Right ventricle myocardium inferior (tissue), 1 donor: ENCODE measurements around the gene ZNF507. TPM values are rescaled to one million over a fixed set of nuclear protein-coding genes. Genes with fewer than 3 reads are reported as not detected.

Experiments used
- ATAC-seq: fragments of 200-7000 bp; cut with Tn5 transposase; one replicate; pipeline ENCODE4 v1.9.1; 2020; ENCODE audit warnings: mild to moderate bottlenecking, moderate library complexity
- DNase-seq: peaks from one replicate; pipeline ENCODE4 v3.0.0; 2021; ENCODE audit errors: missing footprints
- intact Hi-C: fragments of 100-400 bp; cut with DNase I; formaldehyde crosslinking; loops from one replicate; pipeline ENCODE4 v1.11.0; 2022
- long read RNA-seq: library from polyadenylated mRNA; unstranded; transcript quantifications from one replicate; pipeline ENCODE4 v2.0.0, GENCODE V29; 2021
- total RNA-seq: library from RNA; stranded (reverse); fragmentation: NEBNext Ultra II Directional; extraction: Animal tissue kit (Norgen Biotek cat#: 25700); gene quantifications from one replicate; pipeline ENCODE4 v1.2.1, GENCODE V29; 2021
- donor health status: DM: no; HTN: yes; CAD: no; lungs with severe emphysema.

ZNF507 gene
- 14.7 TPM for total RNA-seq
- long read RNA-seq, partial matches to known transcripts, result 1 of 3 reads
- long read RNA-seq, other reads (novel, unspliced or antisense), result 1 of 3 reads

GRCh38 chr19:32345261-32346207 is at the start of gene ZNF507:
Gene ZNF507 (plus strand): TSS chr19:32345610. CDS start chr19:32352831, 7,221 bp downstream.
- peak; percentile 91 for DNase-seq
- peak; percentile 95 for ATAC-seq
- intact Hi-C loops, result loop anchor here (1.0 to 2.0 kb wide), 2 partner anchors 60 to 235 kb away; partner anchors contain the start of genes DPY19L3 and PDCD5

- ATAC-seq (no peak), DNase-seq (no peak)
- intact Hi-C loops, result no loop called here
Observed at GRCh38 chr19:32296694-32297093, 48.7 kb upstream of the ZNF507 start.

DNA sequence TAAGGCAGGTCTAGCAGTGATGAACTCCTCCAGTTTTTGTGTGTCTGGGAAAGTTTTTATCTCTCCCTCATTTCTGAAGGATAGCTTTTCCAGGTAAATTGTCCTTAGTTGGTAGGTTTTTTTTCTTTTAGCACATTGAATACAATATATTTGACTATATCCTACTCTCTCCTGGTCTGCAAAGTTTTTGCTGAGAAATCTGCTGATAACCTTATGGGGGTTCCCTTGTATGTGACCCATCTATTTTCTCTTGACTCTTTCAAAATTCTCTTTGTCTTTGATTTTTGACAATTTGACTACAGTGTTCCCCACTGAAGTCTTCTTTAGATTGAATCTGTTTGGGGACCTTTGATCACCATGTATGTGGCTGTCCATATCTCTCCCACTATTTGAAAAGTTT is 42.6 kb upstream of the ZNF507 start:
- no peak for DNase-seq
- intact Hi-C loops, result no loop called here
- no peak for ATAC-seq

DNA sequence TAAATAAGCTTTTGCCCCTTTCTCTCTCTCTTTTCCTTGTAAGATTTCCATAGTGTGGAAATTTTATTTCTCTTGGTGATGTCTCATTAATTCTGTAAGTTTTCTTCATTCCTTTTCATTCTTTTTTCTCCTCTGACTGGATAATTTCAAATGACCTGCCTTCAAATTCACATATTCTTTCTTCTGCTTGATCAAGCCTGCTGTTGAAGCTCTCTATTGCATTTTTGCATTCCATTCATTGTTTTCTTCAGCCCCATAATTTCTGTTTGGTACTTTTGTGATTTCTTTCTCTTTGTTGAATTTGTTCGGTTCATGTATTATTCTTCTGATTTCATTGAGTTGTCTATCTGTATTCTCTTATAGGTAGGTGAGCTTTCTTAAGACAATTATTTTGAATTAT is 42.2 kb upstream of the ZNF507 start:
- DNase-seq, result no peak
- no peak for ATAC-seq
- intact Hi-C loops, result no loop called here

DNA sequence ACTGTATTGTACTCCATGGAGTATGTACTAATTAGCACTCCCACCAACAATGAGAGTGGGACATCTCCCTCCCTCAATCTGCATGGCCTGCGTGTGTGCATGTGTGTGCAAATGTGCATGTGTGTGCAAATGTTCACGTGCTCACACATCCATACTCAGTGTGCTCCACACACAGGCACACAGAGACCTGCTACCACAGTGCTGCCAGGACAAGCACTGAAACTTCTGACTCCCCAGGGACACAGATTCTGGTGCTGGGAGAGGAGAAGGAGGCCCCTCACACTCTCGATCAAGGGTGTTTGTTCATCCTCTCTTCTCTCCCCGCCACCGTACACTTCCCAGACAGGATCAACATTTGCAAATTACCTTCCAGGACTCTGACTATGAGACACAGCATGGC is 37.8 kb upstream of the ZNF507 start:
- DNase-seq, result no peak

DNA sequence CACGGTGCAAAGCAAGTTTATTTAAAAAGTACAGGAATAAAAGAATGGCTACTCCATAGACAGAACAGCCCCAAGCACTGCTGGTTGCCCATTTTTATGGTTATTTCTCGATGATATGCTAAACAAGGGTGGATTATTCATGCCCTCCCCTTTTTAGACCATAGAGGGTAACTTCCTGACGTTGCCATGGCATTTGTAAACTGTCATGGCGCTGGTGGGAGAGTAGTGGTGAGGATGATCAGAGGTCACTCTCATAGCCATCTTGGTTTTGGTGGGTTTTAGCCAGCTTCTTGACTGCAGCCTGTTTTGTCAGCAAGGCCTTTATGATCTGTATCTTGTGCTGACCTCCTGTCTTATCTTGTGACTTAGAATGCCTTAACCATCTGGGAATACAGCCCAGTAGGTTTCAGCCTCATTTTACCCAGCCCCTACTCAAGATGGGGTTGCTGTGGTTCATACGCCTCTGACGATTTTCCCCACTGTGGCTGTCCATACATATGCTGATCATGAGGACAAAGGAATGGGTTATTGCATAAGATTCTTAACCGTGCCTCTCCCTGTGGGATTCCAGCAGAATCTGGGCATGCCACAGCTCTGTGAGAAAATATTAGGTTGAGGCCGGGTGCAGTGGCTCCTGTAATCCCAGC is 36.9 kb upstream of the ZNF507 start:
- intact Hi-C loops, result no loop called here
- ATAC-seq, result no peak
- no peak for DNase-seq

More for the DNA sequence above, 37.8 kb upstream of the ZNF507 start:
- no peak for ATAC-seq
- intact Hi-C loops, result no loop called here

GRCh38 chr19:32309711-32310390 is 35.6 kb upstream of the ZNF507 start:
- no peak for DNase-seq
- intact Hi-C loops, result no loop called here
- ATAC-seq, result no peak

GRCh38 chr19:32311371-32311770 is 34.0 kb upstream of the ZNF507 start:
- intact Hi-C loops, result no loop called here
- DNase-seq (no peak), ATAC-seq (no peak)

- intact Hi-C loops, result no loop called here
- no peak for DNase-seq
- ATAC-seq, result no peak
Observed at GRCh38 chr19:32313569-32314265, 31.7 kb upstream of the ZNF507 start.

GRCh38 chr19:32316034-32316433 is 29.4 kb upstream of the ZNF507 start:
- intact Hi-C loops, result no loop called here
- DNase-seq (no peak), ATAC-seq (no peak)

GRCh38 chr19:32317086-32317485 is 28.3 kb upstream of the ZNF507 start:
- intact Hi-C loops, result no loop called here
- ATAC-seq (no peak), DNase-seq (no peak)

DNA sequence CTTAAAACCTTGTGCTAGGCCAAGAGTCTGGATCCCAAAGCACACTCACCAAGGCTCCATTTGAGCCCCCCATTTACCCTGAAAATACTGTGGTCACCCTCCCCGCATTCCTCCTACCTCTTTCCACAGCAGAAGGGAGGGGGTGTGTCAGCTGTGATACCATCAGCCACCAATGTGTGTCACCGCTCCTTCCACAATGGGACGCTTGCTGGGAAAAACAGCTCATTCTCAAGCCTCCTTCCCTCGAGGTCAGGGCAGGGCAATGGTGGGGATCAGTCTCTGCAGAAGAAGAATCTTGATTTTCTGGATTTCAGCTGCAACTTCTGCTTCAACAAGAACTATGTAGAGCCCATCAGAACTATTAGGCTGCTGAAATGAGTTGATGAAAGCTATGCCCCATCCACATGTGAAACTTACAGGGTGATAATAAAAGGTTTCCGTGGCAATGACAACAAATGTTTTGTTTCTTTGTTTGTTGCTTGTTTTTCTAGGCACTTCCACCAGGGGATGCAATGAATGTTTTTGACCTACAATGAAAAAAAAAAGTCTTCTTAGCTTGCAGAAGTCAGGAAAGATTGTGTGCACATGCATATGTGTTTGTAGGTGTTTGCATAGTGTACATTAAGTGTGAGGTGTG is 26.4 kb upstream of the ZNF507 start:
- intact Hi-C loops, result no loop called here
- ATAC-seq, result no peak
- DNase-seq, result no peak

GRCh38 chr19:32322541-32322940 is 22.9 kb upstream of the ZNF507 start:
- intact Hi-C loops, result no loop called here
- no peak for DNase-seq
- ATAC-seq, result no peak

GRCh38 chr19:32324631-32325285 is 20.7 kb upstream of the ZNF507 start:
- ATAC-seq, result no peak
- DNase-seq, result no peak
- intact Hi-C loops, result no loop called here

DNA sequence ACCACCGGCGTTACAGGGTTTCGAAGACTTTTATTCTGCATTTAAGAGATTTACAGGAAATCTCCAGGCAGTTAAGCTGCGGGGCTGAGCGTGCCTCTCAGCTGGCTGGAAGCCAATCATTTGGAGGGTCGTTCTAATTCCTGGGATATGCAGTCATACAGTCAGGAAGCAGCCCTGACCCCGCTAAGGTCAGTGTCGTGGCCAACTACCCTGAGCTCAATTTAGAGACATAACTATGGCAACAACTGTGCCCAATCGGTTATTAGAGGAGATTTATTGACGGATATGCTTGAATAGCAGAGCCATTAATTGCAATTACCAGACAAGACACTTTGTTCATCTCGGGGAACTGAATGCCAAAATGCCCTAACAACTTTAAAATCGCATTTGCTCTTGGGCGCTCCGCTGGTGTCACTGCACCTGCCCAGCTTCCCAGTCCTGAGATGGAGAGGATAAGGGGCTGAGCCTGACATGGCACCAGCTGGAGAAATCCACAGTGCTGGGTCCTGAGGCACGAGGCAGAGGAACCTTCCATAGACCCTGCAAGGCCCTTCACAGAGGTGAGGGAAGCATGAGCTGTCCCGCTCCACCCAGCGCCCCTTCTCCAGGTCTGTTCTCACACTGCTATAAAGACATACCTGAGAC is 15.1 kb upstream of the ZNF507 start:
- ATAC-seq (no peak), DNase-seq (no peak)
- intact Hi-C loops, result no loop called here

DNA sequence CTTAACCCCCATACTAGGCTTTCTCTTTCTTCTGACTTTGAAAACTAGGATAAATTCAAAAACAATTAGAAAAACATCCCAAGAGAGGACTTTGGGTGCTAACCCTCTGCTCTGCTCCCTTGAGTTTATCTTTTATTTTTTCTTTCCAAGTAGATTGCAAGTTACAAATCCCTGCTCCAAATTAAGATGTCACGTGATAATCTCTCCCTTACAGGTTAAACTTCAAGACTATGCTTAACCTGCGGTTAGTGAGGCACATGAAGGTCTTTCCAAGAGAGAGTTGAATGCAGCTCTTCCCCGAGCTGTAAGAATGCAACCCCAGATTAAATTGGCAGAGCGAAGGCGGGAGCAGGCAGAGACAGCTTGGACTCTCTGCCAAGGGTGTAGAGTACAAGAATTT is 12.2 kb upstream of the ZNF507 start:
- DNase-seq, result no peak
- ATAC-seq, result no peak
- intact Hi-C loops, result no loop called here

- intact Hi-C loops, result no loop called here
- DNase-seq, result no peak
- peak; percentile 63 for ATAC-seq
Observed at GRCh38 chr19:32336259-32337083, 8.9 kb upstream of the ZNF507 start.
